T-helper 1 cell (primary cell): ENCODE results near the gene SHISAL1.

Source experiments
- DNase-seq, 5 donors: peaks; one replicate each; pipeline ENCODE4 v3.0.0-alpha.2; 2012 to 2020

The SHISAL1 gene

DNA sequence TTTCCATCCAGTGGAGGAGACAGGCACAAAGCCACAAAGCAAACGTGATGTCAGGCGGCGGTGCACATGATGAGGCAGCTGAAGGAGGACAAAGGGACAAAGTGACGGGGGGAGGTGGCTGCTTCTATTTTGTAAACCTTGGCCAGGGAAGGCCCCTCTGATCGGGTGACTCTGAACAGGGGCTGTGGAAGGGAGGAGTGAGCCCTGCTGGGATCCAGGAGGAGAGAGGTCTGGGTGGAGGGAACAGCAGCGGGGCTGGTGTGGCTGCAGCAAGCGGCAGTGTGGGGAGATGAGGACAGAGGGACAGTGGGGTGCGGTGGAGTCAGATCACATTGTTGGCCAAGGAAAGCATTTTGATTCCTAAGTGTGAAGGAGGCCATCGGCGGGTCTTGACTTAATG is 36.7 kb downstream of the SHISAL1 start:
- no peak for DNase-seq

DNA sequence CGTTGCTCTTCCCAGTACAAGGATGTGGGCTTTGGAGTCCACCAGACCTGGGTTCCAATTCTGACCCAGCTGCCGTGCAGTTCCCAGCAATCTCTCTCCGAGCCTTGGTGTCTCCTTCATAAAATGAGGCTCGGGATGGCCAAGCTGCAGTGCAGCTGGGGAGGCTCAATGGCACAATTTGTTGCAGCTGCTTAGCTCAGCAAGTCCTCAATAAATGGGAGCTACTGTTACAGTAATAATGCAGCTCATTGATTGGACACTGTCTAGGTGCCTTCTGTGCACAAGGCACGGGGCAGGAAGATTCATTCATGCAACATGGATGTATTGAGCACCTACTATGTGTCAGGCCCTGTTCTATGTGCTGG is 37.1 kb downstream of the SHISAL1 start:
- DNase-seq, result no peak

DNA sequence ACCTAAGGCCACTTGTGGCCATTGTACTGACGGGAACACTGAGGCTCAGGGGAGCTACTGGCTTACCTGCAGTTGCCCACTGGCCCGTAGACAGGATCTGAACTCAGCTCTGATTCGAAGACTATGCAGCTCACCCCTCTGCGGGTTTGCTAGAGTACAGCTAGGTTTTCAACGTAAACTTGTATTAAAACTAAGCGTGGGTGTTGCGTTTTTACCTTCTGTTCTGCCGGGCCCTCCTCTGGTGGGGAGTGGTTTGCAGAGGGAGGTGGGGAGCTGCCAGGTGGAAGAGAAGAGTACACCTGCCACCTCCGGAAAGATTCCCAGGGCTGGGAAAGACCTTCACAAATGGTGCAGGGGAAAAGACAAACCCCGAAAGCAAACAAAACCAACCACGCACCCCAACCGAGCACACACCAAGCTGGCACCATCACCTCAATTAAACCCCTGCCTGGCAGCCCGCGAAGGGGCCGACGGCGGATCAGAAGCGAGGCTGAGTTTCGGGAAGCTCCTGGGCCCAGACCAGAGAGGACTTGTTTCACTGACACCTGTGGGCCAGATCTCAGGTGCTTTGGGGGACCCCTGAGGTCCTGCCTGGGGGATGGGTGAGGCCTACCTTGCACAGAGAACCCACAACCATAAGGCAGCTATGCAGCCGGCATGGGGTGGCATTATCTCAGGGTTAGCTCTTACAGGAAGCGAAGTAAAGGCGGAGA is 37.7 kb downstream of the SHISAL1 start:
- DNase-seq, result no peak

DNA sequence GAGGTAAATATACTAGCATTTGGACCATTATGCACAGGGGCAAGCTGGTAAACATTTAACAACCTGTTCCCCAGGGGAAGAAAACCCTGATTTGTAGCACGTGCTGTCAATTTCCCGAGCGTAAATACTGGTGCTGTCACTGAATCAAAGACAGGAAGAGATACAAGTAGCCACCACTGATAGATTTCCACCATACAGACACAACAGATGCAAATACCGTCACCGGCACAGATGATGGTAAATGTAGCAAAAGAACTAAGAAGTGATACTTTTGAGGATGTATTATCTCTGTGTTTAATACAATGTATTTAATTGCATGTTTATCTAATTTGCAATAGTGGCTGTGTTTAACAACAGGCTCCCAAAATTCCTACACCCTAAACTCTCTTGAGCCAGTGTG is 39.6 kb downstream of the SHISAL1 start:
- no peak for DNase-seq

DNA sequence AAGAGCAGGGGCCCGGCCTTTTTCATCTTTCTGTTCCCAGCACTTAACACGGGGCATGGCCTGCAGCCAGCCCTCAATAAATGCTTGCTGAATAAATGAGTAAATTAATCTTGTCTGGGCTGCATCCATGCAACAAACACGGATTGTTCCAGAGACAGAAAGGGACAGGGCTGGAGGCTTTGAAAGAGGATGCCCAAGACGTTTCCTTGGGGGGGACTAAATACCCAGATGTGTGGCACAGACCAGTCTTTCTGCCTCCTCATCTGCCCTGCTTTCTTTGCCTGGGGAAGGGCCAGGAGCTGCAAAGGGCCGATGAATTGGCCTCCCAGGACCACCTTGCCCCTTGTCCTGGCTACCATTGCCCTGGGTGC is 40.4 kb downstream of the SHISAL1 start:
- DNase-seq, result no peak

DNA sequence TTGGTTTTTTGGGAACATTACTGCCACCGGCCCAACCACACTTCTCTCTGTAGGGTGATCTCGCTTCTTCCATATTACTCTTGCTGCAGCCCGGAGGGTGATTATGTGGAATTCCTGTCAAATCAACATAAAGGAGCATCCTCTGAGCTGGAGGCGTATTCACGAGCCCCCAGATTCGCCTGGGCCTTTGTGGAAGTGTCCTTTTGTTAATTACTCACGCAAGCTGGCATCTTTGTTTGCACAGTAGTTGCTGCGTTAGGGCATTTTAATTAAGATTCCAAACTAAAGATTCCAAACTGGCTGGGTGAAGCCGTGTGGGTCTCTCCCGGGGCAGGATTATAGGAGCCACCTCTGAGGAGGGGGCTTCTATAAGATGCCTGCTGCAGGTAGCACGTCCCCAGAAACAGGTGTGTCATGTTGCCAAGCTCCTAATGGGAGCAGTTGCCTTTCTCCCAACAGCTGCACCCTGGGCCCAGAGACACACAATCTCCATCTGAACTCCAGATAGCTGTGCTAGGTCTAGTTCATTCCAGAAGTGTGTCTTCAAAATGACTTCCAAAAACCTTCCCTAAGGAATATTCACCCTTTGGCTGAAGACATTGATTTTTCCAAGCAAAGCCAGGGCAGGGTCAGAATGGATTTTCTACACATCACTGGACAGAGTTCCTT is 40.9 kb downstream of the SHISAL1 start:
- no peak for DNase-seq

DNA sequence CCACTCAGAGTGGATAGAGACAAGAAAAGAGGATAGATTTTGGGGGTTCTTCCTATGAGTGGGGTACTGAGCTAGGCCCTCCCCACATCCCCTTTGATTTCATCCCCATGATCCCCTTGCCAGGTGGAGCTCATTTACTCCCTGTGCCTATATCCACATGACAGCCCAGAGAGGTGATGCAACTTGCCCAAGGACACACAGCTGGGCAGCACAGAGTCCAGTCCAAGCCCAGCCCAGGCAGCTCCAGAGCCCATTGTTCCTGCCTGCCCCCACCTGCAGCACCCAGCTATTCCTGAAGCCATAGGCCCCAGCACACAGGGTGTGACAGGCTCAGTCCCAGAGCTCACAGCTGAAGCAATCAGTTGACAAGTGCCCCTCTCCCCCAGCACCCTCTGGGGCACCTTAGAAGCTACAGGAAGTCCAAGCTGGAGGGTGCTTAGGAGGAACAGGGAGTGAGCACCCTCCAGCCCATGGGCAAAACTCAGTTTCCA is 41.7 kb downstream of the SHISAL1 start:
- no peak for DNase-seq

DNA sequence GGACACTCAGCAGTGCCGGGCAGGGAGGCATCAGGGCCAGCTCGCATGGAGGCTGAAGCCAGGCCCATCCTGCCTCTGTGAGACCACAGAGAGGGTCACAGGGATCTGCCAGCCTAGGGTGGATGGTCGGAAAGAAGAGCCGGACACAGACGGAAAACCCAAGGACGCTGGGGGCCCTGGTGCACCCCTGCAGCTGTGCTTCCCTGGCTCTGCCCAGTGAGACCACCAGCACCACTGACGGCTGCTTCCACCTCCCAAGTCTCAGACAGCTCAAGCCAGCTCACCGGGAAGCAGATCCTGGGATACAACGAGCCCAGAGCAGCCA is 42.2 kb downstream of the SHISAL1 start:
- DNase-seq, result no peak

DNA sequence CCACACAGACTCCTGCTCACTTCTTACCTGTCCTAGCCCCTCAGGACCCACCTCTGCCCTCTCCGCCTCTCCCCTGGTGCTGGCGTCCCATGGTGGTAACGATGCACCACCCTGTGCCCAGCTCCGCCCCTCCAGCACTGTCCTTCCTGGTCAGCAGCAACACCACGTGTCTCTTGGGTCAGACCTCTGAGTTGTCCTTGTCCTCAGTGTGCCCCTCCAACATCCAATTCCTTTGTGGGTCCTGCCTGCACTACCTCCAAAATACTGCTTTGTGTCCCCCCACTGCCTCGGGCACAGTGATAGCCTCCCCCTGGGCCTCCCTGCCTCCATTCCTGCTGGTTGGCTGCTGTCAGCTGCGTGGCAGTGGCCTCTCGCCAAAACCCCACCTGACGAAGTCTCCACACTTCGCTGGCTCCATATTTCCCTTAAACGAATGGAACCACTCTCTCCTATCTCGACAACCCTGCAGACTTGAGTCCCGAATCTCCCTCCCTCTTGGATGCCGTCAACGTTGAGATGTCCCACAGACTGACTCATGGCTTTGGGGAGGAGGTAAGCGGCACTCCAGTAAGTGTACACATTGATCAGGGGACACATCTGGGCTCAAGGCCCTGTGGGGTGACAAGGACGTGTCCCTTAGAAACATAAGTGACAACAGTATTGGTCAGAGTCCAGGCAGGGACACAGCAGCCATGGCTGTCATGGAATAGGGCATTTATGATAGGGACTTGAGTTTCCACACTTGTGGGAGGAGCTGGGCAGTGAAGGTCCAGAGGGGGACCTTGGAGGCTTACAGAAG is 42.8 kb downstream of the SHISAL1 start:
- no peak for DNase-seq

DNA sequence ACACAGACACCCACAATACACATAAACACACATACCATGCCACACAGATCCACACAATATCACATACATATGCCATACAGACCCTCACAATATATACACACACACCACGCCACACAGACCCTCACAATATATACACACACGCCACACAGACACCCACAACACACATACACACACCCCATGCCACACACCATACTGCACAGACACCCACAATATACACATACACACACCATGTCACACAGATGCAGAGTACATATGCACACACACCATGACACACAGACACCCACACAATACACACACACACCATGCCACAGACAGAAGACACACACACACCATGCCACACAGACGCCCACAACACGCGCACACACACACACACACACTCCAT is 43.6 kb downstream of the SHISAL1 start:
- no peak for DNase-seq

DNA sequence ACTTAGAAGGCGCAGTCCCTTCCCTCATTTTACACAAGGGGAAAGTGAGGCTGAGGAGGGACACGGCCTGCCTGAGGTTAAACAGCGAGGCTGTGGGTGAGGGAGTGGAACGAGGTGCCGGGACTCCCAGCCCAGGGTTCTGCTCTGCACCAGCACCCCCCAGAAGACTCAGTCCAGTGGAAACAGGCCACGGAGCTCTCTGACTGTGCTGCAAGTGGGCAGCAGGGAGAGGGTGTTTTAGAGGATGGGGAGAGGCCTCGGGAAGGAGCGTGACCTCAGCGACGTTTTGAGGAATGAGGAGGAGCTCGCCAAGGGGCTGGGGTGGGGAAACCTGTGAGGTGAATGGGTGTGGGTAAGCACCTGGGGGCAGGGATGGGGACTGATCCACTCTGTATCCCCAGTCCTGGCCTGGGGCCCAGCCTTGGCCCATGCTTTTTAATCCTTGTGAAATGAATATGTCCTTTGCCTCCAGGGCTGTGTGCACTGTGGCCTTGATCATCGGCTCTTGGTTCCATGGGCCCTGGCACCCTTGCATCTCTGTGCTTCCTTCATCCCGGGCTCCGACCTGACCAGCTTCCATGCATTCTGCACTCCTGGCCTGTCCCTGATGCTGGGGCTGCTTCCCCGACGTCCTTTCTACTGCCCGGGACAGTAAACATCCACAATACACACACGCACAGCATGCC is 44.2 kb downstream of the SHISAL1 start:
- DNase-seq, result no peak

DNA sequence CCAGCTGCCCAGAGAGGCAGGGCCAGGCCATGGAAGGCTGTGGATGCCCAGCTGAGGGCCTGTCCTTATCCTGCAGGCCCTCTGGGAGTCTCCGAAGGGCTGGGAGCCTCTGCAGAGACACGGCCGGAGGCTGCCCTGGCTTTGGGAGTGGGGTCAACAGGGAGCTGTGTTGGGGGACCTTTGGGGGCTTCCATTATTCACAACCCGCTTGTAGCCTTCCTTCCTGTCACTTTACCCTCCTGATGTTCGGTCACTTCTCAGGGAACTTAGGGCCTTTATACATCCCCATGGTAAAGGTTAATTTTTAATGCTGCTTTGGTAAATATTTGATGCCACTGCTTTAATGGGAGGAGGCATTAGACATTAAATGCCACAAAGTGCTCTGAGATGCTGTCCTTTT is 44.9 kb downstream of the SHISAL1 start:
- DNase-seq, result no peak

DNA sequence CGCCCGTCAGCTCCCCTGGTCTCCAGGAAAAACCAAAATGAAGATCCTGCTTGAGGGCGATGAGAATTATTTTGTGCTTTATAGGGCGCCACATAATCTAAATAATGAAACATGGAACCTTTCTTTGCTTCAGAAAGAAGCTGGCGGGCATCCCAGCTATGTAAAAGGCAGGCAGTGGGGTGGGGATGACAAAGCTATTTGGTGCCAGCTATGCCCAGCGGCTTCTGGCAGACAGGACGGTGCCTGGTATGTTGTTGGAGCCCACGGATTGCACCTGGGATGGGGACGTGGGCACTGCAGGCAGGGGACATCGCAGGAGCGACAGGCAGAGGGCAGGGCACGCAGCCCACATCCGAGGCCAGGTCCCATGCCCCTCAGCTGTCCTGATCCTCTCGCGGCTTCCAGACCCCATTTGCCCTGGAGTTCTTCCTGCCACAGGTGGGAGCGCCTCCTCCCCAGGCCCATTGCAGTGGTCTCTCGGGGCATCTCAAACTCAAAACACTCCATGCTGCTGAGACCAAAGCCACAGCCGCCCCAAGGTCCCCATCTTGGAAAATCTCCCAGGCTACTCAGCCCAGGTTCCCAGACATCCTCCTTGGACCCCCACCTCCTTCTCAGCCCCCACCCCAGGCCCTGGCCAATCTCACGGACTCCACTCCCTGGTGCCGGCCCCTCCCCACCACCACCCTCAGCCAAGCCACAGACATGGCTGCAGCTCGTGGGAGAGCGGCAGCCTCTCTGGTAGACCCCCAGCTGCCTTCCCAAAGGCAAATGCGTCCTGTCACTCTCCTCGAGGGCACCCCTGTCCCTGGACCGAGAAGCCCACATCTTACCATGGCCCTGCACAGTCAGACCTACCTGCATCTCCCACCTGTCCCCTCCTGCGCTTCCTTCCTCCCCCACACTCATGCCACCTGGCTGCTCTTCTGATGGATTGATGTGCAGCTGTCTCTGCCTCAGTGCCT is 45.7 kb downstream of the SHISAL1 start:
- DNase-seq, result no peak

DNA sequence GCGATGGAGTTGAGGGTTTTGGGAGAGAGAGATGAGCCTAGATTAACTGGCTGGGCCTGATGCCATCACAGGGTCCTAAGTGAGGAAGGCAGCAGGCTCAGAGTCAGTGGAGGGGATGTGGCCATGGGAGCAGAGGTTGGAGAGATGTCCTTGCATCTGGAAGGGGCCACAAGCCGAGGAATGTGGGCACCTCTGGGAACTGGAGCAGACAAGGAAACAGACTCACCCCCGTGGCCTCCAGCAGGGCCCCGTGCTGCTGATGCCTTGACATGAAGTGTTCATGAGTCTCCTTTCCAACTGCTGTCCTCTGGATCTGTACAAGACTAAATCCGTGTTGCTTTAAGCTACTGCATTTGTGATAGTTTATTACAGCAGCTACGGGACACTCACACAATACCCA is 49.2 kb downstream of the SHISAL1 start:
- DNase-seq, result no peak

DNA sequence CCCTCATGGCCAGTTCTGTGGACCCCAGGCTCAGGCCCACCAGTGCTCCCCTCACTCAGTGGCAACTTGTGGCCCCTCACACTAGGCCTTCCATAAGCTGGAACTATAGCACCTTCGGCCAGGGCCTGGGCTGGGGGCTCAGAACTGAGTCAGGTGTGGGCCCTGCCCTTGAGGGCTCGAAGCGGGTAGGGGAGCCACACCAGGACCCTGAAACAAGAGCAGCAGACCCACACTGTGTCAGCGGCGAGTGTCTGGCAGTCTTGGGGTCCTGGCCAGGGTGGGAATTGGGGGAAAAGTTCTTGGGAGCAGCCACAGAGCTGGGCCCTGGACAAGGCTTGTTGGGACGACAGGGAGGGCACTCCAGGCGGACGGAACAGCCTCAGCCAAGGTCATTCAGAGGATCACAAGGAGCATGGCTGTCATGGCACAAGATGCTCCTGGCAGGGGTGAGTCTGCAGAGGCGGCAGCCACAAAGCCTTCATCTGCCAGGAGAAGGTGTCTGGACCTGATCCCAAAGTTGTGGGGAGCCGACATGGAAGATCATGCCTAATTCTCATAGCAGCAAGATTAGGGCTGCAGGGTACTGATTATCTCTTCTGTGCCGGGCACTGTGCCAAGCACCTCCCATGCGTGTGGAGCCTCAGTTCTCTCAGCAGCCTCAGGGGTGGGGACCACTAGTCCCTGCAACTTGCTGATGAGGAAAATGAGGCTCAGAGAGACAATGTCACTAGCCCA is 50.7 kb downstream of the SHISAL1 start:
- no peak for DNase-seq

DNA sequence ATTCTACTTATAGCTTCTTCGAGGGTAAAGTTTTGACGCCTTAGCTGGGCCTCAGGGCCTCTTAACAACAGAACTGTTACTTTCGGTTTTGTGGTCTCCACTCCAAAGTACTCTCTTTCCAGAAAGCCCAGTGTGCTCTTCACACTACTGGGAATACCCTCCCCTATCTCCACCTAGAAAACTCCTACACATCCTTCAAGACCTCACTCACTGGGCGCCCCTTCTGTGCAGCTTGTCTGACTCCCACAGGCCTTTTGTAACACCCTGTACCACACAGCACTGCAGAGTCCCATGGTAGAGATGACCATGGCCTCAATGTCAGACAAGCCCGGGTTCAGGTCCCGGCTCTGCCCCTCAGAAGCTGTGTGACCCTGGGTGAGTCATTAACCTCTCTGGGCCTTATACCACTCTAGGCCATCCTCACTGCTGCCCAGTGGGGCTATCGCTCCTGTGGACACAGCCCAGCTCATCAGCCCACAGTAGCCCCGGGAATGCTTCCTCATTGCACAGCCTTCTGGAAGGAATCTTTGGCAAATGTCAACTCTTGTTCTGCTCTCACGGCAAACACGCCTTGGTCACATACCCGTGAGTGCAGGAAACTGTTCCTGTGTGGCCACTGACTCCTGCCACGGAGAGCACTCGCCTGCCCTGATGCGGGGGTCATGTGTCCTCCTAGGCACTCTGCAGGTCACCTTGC is 51.4 kb downstream of the SHISAL1 start:
- DNase-seq, result no peak

DNA sequence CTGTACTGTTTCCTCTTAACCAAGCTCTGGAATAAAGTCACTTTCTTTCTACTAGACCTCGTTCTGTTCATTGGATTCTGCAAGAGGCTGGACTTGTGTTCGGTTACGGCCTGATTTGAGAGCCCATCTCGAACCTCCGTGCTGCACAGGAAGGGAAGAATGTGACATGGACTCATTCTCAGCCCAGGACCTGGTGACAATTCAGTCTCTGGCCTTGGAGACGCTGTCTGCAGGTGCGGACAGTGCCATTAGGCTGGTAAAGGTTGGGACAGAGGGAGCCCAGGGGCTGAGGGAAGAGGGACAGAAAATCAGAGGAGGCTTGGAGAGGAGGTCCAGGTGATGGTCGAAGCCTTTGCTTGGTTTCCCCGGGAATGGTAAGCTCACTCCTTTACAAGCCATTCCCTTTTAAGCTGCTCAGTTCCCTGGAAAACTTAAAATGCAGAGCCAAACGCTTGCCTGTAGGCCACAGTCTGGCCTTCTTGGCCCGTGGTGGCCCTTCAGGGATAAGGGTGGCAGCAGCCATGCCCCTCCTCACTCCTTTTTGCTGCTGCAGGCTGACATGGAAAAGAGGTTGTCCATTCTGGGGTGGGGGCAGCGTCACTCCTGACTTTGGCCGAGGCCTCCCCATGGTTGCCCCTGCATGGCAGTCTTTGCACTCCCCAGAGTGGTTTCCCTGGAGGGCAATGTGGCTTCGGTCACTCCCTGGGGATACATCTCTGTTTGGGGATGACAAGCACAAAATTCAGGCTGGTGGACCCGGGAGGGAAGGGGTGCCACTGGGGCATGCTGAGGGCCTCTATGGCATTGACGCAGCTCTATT is 52.3 kb downstream of the SHISAL1 start:
- DNase-seq, result no peak

DNA sequence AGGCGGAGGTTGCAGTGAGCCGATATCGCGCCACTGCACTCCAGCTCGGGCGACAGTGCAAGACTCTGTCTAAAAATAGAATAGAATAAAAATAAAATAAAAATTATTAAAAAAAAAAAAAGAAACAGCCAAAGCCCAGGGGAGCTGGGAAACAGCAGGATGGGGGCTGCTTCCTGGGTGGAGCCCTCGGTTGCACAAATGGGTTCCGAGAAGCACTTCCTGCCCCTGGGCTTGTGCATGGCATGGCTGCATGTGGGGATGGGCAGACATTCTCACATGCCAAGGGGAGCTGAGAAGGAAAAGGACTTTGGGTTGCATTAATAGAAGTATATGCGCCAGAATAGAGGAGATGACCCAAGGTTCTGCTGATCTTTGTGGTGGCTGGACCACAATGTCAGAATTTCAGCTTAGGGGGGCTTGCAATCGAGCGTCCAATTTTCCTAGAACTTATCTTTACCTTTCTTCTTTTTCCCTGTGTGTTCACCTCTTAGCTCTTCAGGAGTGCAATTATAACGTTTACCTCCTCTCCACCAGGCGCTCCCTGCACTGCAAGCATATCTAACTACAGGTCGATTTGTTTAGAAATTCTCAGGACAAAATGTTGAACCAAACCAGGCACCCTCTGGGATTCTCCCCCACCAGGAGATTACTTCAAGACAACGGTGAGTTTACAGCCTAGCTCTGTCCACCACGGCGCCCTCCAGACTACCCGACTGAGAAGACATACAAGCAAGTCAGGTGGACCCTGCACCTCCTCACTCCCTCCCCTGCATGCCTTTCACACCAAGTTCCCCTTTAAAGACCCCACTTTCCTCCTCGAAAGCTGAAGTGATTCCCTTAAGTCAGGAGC is 53.2 kb downstream of the SHISAL1 start:
- DNase-seq, result no peak
